KOPT-K1 (cell line): Measurements from ENCODE around the gene IFNG.

ENCODE experiments used
- H3K27ac ChIP-seq: fragments of 200-600 bp; sonication (generic); 2 replicates; pipeline ENCODE4 v1.5.1; 2016; ENCODE audit warnings: antibody characterized with exemption, mild to moderate bottlenecking, low read depth, low read length; ENCODE audit not compliant: poor library complexity, severe bottlenecking
- H3K36me3 ChIP-seq: fragments of 200-600 bp; sonication (generic); 2 replicates; pipeline ENCODE4 v1.5.1; 2017; ENCODE audit warnings: antibody characterized with exemption, mild to moderate bottlenecking, low read length, moderate library complexity; ENCODE audit not compliant: insufficient read depth
- H3K9me3 ChIP-seq: fragments of 200-600 bp; sonication (generic); 2 replicates; pipeline ENCODE4 v1.5.1; 2017; ENCODE audit warnings: antibody characterized with exemption, low read length, mild to moderate bottlenecking; ENCODE audit not compliant: insufficient read depth, poor library complexity, severe bottlenecking

Gene IFNG

DNA sequence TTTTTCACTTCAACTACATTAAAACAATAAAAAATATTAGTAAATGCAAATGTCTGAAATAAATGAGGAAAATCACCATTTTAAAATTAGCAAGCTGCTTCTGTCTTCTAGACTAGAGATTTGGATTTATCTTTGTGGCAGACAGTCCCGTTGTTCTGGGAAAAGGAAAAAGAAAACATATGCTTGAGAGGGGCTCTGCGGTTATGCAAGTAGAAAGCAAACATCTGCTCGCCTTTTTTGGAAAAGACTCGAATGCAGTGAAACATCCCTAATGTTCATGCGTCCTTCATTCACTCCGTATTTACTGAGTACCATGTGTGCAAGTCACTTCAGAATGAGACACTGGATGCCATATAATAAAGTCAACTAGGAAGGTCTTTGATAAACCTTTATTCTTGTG, 44.9 kb downstream of the IFNG start:
- Histone ChIP-seq H3K27ac (no peak overlapping the region), H3K36me3 (no peaks in the 10 kb centered on the region), H3K9me3 (no peaks in the 10 kb centered on the region)

DNA sequence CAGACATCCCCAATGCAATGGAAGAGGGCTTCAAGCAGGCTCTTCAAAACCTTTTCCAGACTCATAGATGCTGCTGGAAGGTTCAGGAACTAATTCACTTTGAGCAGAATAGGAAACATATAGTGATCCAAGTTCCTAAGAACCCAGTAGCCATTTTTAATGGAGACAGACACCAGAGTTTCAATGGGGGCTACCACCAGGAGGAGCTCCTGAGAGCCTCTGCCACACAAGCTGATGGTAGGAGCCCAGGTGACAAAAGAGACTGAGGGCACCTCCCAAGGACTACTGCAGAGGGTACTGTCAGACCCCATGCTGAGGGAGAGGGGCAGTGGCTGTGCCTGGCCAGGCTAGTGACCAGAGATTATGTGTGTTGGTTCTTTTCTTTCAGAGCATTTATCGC, 45.9 kb downstream of the IFNG start:
- H3K36me3 ChIP-seq: no peaks in the 10 kb centered on the region
- no peak overlapping the region for H3K27ac ChIP-seq
- no peaks in the 10 kb centered on the region for H3K9me3 ChIP-seq

DNA sequence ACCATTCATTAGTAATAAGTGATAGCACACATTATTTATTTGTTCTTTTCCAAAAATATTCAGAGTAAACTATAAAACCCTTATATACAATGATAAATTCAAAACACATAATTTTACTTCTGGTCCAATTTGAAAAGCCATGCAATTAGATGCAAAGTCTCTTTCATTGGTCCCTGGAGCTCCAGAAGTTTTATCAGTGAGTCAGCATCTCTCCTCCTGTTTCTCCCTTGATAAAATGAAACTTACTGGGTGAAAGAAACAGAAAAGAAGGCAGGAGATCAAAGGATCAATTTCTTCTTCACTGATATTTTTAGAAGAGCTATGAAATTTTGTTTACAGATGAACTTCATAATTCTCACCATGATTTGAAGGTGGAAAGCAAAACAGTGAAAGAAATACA, 47.5 kb downstream of the IFNG start:
- H3K27ac ChIP-seq: no peak overlapping the region
- H3K36me3 ChIP-seq: no peaks in the 10 kb centered on the region
- H3K9me3 ChIP-seq: no peaks in the 10 kb centered on the region

DNA sequence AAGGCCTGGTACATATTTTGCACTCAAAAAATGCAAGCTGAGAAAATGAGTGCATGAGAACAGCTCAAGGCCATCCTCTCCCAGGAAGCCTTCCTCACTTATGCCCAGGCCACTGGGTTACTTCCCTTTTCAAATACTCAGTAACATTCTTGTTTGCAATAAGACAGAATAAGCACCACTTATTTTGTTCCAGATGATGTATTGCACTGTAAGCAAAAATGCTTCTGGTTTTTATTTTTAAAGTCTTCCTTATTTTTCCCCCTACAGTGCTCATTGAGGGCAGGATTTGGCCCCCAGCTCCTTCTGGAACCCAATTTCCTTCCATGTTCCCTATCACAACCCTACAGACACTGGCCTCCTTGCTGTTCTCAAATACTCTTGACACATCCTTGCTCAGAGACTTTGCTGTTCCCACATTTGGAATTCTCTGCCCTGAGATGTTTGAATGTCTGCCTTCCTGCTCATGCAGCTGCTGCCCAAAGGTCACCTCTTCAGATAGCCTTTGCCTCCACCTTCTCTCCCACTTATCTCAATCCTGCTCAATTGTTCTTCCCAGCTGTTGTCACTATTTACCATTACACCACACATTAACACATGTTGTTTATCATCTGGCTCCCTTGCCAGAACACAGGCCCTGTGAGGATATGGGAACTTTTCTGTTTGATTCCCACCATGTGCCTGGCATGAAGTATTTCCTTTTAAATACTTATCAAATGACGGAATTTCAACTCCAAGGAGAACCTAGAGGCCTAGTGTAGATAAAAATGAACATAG, 49.9 kb downstream of the IFNG start:
- H3K27ac ChIP-seq: no peak overlapping the region
- H3K9me3 ChIP-seq: no peaks in the 10 kb centered on the region
- no peaks in the 10 kb centered on the region for H3K36me3 ChIP-seq

DNA sequence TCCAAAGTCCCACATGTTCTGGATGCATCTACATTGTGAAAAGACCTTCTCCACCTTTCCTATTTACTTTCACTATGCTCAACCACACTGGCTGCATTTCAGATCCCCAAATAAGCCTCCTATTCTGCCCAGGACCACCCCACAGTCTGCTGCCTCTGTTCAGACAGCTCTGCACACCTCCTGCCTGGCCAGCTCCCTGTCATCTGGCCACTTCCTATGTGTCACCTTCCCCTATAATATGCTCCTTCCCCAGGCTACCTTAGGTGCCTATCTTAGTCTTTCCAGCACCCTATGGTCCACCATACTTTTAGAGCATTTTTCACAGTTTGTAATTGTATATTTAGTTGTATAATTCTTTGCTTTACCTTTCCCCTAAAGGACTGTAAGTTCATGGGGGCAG, 50.5 kb downstream of the IFNG start:
- Histone ChIP-seq H3K36me3 (no peaks in the 10 kb centered on the region), H3K27ac (no peak overlapping the region), H3K9me3 (no peaks in the 10 kb centered on the region)

DNA sequence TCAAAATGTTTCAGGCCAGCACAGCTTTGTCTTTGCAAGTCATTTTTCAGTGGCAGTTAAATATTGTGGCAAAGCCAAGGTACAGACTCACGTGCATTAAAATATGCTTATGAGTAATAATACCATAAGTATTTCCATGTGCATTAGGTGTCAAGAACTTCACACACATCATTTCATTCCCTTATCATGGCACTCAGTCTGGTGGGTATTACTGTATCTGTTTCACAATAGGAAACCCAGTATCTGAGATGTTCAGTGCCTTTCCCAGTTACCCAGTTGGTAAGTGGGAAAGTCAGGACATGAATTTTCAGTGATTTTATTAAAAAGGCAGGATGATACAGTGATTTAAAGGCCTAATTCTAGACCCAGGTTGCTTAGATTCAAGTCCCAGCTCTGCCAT, 52.9 kb downstream of the IFNG start:
- Histone ChIP-seq H3K36me3 (no peaks in the 10 kb centered on the region), H3K27ac (no peak overlapping the region)

DNA sequence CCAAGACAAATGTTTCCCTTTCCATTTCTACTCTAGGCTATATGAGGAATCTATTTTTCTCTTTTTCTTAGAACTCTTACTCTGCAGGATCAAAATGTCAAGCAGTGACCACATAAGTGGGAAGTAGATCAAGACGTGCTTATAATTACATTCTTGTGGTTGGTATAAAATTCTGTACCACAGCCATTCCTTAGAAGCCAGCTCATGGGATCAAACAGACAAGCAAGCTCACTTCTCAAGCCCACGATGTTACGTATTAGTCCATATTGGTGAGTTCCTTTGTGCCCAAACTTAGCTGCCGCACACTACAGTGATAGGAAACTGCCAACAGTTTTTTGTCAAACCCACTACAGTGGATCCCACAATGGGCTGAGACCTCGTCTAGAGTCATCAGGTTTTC, 53.4 kb downstream of the IFNG start:
- H3K9me3 ChIP-seq: no peaks in the 10 kb centered on the region
- no peak overlapping the region for H3K27ac ChIP-seq
- no peaks in the 10 kb centered on the region for H3K36me3 ChIP-seq

More for the DNA sequence above, 52.9 kb downstream of the IFNG start:
- H3K9me3 ChIP-seq: no peaks in the 10 kb centered on the region
